ENCODE measurements around the gene PI4KB. TPM values are rescaled to one million over a fixed set of nuclear protein-coding genes. Genes with fewer than 3 reads are reported as not detected.

Gene PI4KB
- total and polyA plus RNA-seq, 9 of the 15 experiments (the other 6 are each of a cell fraction or from before 2014, with no cell fraction given): 3.1 to 65.4 (median 45.1) TPM

DNA sequence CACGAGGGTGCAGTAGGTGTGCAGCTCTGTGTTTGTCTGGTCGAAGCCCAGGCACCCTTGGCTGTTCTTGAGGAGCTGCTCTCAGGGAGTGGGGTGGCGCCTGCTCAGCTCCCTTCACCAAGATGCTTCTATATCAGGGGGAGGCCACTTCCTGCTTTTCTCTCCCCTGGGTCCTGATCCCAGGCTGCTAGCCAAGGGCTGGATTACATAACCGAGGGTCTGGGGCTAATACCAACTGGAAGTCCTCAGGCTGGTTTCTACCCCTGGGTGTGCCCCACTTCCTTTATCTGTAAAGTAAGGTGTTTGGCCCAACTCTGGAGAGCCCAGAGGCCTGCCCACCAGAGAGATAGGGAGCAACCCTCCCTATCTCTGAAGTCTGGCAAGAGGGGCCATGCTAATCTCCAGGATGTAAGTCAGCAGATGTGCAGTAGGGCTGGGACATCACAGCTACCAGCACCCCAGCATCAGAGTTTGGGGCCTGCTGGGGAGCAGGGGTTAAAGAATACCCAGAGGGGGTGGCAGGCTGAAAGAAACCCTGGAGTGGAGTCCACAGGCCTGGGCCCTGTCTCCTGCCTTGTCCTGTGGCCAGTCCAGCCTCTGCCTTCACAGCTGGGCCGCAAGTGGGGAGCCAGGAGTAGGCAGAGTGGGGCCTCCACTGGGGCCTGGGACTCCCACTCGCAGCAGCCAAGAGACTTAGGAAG lies 43.1 kb upstream of the PI4KB start (continued):
- TF ChIP-seq, protein P1, sequence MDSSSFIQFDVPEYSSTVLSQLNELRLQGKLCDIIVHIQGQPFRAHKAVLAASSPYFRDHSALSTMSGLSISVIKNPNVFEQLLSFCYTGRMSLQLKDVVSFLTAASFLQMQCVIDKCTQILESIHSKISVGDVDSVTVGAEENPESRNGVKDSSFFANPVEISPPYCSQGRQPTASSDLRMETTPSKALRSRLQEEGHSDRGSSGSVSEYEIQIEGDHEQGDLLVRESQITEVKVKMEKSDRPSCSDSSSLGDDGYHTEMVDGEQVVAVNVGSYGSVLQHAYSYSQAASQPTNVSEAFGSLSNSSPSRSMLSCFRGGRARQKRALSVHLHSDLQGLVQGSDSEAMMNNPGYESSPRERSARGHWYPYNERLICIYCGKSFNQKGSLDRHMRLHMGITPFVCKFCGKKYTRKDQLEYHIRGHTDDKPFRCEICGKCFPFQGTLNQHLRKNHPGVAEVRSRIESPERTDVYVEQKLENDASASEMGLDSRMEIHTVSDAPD (CRISPR knock-in tag; IDR thresholded peaks at IDR 0.05): no peak
- TF ChIP-seq ZFP1 (CRISPR knock-in tag; IDR thresholded peaks at IDR 0.05) (no peak), SMARCE1 (IDR thresholded peaks at IDR 0.05) (0 out of 2 replicates have a peak, but pooled peaks have one; percentile 33), ZNF224 (CRISPR knock-in tag; IDR thresholded peaks at IDR 0.05) (no peak), TCF3 (CRISPR knock-in tag; IDR thresholded peaks at IDR 0.05) (peak; percentile 54), ZKSCAN3 (CRISPR knock-in tag; IDR thresholded peaks at IDR 0.05) (no peak), YBX1 (IDR thresholded peaks at IDR 0.05) (no peak), TCF7 (IDR thresholded peaks at IDR 0.05; ENCODE audit: borderline replicate concordance) (no peak), U2AF1 (optimal IDR thresholded peaks at IDR 0.05; ENCODE audit: low read depth, low read length) (no peak), YY1 (IDR thresholded peaks at IDR 0.05; ENCODE audit: borderline replicate concordance in 1 of 3, control insufficient read depth in 1 of 3, extremely low read depth in 1 of 3, insufficient read depth in 3 of 3, insufficient read length in 1 of 3, insufficient replicate concordance in 2 of 3, low read depth in 1 of 3, low read length in 2 of 3) (no peak), KLF16 (IDR thresholded peaks at IDR 0.05) (0 out of 2 replicates have a peak, but pooled peaks have one; percentile 19), NEUROD1 (IDR thresholded peaks at IDR 0.05; ENCODE audit: borderline replicate concordance, low read depth, low read length, partially characterized antibody) (peak; percentile 69), NFRKB (IDR thresholded peaks at IDR 0.05; ENCODE audit: low read depth) (no peak)
- TF ChIP-seq, protein P2, sequence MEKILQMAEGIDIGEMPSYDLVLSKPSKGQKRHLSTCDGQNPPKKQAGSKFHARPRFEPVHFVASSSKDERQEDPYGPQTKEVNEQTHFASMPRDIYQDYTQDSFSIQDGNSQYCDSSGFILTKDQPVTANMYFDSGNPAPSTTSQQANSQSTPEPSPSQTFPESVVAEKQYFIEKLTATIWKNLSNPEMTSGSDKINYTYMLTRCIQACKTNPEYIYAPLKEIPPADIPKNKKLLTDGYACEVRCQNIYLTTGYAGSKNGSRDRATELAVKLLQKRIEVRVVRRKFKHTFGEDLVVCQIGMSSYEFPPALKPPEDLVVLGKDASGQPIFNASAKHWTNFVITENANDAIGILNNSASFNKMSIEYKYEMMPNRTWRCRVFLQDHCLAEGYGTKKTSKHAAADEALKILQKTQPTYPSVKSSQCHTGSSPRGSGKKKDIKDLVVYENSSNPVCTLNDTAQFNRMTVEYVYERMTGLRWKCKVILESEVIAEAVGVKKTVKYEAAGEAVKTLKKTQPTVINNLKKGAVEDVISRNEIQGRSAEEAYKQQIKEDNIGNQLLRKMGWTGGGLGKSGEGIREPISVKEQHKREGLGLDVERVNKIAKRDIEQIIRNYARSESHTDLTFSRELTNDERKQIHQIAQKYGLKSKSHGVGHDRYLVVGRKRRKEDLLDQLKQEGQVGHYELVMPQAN (IDR thresholded peaks at IDR 0.05; ENCODE audit: borderline replicate concordance): no peak
- TF ChIP-seq, protein P3, sequence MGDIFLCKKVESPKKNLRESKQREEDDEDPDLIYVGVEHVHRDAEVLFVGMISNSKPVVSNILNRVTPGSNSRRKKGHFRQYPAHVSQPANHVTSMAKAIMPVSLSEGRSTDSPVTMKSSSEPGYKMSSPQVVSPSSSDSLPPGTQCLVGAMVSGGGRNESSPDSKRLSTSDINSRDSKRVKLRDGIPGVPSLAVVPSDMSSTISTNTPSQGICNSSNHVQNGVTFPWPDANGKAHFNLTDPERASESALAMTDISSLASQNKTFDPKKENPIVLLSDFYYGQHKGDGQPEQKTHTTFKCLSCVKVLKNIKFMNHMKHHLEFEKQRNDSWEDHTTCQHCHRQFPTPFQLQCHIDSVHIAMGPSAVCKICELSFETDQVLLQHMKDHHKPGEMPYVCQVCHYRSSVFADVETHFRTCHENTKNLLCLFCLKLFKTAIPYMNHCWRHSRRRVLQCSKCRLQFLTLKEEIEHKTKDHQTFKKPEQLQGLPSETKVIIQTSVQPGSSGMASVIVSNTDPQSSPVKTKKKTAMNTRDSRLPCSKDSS (IDR thresholded peaks at IDR 0.05; ENCODE audit: low read depth, partially characterized antibody): no peak
- TF ChIP-seq, protein P4, sequence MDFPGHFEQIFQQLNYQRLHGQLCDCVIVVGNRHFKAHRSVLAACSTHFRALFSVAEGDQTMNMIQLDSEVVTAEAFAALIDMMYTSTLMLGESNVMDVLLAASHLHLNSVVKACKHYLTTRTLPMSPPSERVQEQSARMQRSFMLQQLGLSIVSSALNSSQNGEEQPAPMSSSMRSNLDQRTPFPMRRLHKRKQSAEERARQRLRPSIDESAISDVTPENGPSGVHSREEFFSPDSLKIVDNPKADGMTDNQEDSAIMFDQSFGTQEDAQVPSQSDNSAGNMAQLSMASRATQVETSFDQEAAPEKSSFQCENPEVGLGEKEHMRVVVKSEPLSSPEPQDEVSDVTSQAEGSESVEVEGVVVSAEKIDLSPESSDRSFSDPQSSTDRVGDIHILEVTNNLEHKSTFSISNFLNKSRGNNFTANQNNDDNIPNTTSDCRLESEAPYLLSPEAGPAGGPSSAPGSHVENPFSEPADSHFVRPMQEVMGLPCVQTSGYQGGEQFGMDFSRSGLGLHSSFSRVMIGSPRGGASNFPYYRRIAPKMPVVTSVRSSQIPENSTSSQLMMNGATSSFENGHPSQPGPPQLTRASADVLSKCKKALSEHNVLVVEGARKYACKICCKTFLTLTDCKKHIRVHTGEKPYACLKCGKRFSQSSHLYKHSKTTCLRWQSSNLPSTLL (IDR thresholded peaks at IDR 0.05): no peak
- TF ChIP-seq, protein P5, sequence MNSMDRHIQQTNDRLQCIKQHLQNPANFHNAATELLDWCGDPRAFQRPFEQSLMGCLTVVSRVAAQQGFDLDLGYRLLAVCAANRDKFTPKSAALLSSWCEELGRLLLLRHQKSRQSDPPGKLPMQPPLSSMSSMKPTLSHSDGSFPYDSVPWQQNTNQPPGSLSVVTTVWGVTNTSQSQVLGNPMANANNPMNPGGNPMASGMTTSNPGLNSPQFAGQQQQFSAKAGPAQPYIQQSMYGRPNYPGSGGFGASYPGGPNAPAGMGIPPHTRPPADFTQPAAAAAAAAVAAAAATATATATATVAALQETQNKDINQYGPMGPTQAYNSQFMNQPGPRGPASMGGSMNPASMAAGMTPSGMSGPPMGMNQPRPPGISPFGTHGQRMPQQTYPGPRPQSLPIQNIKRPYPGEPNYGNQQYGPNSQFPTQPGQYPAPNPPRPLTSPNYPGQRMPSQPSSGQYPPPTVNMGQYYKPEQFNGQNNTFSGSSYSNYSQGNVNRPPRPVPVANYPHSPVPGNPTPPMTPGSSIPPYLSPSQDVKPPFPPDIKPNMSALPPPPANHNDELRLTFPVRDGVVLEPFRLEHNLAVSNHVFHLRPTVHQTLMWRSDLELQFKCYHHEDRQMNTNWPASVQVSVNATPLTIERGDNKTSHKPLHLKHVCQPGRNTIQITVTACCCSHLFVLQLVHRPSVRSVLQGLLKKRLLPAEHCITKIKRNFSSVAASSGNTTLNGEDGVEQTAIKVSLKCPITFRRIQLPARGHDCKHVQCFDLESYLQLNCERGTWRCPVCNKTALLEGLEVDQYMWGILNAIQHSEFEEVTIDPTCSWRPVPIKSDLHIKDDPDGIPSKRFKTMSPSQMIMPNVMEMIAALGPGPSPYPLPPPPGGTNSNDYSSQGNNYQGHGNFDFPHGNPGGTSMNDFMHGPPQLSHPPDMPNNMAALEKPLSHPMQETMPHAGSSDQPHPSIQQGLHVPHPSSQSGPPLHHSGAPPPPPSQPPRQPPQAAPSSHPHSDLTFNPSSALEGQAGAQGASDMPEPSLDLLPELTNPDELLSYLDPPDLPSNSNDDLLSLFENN (IDR thresholded peaks at IDR 0.05; ENCODE audit: low read depth in 2 of 2, low read length in 2 of 2): no peak
